GM20000 (cell line): Measurements from ENCODE around the gene PIEZO1.

ENCODE experiments used
- DNase-seq: peaks from one replicate; pipeline ENCODE4 v3.0.0; 2012; ENCODE audit warnings: low spot score
- TF ChIP-seq, protein P1 (sequence below): IDR thresholded peaks from 2 replicates; pipeline ENCODE4 v1.5.1; 2012; ENCODE audit warnings: mild to moderate bottlenecking, control low read depth; ENCODE audit errors: extremely low read depth, missing control alignments

Gene PIEZO1

DNA sequence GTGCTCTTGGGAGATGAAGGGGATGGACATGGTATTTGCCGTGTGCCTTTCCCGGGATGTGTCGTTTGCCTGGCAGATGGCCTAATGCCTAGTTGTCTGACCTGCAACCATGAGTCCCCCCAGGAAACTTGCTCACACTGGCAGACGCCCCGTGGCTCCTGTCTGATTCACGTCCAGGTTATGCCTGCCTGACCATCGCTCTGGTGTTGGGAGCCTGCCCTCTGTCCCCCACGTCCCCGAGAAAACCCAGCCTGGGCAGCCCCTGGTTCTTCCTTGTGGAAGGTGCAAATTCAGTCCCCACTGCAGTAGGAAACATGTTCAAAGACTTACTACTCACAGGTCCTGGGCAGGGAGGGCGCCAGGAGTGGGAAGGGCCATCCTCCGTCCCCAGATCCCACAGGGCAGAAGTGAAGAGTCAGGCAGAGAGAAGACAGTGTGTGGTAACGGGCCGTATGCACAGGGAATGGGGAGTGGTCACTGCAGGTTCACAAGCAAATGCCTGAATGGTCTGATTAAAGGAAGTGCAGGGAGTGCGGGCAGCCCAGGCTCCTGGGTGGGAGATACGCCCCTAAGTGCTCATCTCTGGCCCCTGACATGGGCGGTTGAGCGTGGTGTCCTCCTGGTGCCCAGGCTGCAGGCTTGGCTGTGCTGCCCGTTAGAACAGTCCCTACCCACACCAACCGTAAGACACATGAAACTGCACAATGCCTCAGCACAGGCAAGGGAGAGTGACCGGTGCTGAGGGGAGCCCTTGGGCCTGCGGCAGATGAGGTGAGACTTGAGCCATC, 94.5 kb downstream of the PIEZO1 start:
- TF ChIP-seq, protein P1, sequence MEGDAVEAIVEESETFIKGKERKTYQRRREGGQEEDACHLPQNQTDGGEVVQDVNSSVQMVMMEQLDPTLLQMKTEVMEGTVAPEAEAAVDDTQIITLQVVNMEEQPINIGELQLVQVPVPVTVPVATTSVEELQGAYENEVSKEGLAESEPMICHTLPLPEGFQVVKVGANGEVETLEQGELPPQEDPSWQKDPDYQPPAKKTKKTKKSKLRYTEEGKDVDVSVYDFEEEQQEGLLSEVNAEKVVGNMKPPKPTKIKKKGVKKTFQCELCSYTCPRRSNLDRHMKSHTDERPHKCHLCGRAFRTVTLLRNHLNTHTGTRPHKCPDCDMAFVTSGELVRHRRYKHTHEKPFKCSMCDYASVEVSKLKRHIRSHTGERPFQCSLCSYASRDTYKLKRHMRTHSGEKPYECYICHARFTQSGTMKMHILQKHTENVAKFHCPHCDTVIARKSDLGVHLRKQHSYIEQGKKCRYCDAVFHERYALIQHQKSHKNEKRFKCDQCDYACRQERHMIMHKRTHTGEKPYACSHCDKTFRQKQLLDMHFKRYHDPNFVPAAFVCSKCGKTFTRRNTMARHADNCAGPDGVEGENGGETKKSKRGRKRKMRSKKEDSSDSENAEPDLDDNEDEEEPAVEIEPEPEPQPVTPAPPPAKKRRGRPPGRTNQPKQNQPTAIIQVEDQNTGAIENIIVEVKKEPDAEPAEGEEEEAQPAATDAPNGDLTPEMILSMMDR = no peak
- no peak for DNase-seq

DNA sequence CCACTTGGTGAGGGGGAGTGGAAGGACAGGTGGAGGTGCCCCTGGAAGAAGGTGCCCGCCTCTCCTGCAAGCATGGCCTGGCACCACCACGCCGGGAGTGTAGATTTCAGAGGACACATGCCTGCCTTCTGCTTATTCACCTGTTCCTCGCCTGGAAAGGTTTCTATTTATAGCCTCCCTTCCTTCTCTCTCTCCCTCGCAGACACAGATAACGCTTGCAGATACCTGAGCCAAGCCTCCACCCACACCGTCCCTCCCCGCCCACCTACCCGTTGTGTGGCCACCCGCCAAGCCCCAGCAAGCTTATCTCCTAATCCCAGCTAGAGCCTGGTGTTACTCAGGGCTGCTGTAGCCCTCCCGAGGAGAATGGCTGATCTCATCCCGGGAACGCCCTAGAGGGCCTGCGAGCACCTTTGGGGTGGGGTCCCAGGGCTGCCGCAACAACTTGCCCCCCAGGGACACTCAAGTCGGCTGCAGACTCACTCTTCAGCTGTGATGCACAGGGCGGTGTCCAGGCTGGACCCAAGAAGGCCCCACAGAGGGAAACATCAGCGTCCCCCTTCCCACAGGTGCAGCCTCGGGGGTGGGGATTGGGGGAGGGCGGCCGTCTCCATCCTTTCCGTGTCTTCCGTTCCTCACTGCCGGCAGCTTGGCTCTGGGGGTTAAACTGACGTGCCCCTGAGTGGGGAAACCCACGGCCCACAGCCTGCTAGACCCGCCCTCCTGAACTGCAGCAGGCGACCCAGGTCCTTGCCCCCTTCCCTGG, 96.8 kb downstream of the PIEZO1 start:
- TF ChIP-seq, protein P1 = no peak
- DNase-seq = no peak

DNA sequence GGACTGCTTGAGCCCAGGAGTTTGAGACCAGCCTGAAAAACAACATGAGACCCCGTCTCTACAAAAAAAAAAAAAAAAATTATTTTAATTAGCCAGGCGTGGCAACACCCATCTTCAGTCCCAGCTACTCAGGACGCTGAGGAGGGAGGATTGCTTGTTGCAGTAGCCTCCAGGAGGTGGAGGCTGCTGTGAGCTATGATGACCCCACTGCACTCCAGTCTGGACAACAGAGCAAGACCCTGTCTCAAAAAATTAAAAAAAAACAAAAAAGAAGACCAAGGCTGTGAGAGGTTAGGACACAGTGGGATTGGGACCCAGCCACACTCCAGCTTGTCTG, 97.4 kb downstream of the PIEZO1 start:
- DNase-seq = no peak
- TF ChIP-seq, protein P1 = no peak

DNA sequence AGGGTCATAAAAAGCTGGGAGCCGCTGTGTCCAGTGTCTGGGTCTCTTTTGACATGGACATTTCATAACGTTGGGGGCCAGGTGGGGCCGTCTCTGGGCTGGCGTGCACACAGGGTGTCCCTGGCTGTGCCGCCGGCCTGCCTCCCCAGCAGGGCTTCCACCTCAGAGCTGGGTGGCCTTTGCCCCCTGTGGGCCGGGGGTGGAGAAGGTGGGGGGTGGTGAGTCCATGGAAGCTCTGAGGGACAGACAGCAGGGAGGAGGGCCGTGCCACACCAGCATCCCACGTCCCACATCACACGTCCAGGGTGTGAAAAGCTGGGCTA, 97.8 kb downstream of the PIEZO1 start:
- TF ChIP-seq, protein P1 = no peak
- DNase-seq = no peak

DNA sequence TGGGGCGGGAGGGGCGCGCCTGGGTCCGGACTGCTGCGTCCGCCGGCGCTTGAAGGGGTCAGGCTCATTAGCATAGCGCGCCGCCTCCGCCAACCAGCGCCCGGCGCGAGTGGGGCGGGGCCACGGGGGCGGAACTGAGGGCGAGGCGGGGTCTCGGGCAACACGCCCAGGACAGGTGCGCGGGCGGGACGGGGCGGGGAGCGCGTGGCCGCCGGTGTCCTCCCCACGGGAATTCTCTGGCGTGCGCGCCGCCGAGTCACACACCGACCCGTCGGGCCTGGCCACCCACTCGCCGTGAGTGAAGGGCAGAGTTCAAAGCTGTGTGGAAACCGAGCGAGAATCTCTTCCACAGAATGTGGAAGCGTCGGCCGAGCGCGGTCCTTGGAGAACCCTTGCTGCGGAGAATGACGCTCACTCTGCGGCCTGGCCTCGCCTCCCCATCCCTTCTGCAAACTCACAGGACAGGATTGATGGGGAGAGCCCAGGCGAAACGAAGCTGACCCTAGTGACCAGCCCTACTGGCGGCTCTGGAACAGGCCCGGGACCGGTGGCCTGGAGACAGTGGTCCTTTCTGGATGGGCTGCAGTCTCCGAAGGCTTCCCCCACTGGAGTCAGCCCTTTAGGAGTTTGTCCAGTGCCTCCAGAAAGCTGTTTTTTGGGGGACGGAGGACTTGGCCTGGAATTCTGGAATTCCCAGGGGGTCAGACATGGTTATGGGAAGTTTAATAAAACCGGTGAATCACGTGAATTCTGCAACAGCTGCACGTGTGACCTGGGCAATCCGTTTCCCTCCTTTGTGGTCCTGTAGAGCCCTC, 98.4 kb downstream of the PIEZO1 start, which contains the start of gene SNAI3:
Gene SNAI3, minus strand, starts transcription at position 69 of the 815 bp plus-strand sequence. CDS start 101 bp downstream, outside the sequence.
- TF ChIP-seq, protein P1 = no peak
- DNase-seq = peak; percentile 98

DNA sequence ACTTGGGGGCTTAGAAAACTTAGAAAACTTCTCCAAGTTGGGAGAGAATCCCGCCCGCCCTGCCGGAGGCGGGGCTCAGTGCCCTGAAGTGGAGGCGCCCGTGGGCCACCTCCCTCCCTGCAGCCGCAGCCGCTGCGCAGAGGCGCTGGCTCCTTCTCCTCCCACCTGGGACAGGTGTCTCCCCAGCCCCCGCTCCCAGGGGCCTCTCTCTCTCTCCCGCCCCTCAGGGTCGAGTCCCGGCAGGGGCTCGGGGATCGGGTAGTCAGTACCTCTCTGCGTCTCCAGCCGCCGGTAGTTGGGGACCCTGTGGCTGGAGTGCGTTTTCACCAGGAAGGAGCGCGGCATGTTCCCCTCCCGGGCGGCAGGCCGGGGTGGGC, 99.0 kb downstream of the PIEZO1 start:
- no peak for DNase-seq
- TF ChIP-seq, protein P1 = no peak
